GM18868 (cell line): Measurements from ENCODE around the gene PLAC1.

Experiments
- ATAC-seq: cut with Tn5 transposase; IDR thresholded peaks from one replicate; pipeline ENCODE4 v1.9.1; 2021; ENCODE audit warnings: mild to moderate bottlenecking, moderate library complexity; ENCODE audit not compliant: unreplicated experiment

PLAC1 gene

GRCh38 chrX:134592303-134592702 is 66.0 kb downstream of the PLAC1 start:
- no peak for ATAC-seq

GRCh38 chrX:134591502-134591901 is 66.8 kb downstream of the PLAC1 start:
- ATAC-seq, result no peak

GRCh38 chrX:134588806-134589205 is 69.5 kb downstream of the PLAC1 start:
- ATAC-seq, result no peak

- no peak for ATAC-seq
Measured at GRCh38 chrX:134580907-134581306, 77.4 kb downstream of the PLAC1 start.

GRCh38 chrX:134573683-134574035 is 84.6 kb downstream of the PLAC1 start:
- no peak for ATAC-seq

- no peak for ATAC-seq
Measured at GRCh38 chrX:134572816-134573682, 85.2 kb downstream of the PLAC1 start.

- no peak for ATAC-seq
Measured at GRCh38 chrX:134571796-134572195, 86.5 kb downstream of the PLAC1 start.

GRCh38 chrX:134570899-134571298 is 87.4 kb downstream of the PLAC1 start:
- no peak for ATAC-seq

GRCh38 chrX:134570509-134570846 is 87.8 kb downstream of the PLAC1 start:
- no peak for ATAC-seq

GRCh38 chrX:134569306-134569705 is 89.0 kb downstream of the PLAC1 start:
- no peak for ATAC-seq

- ATAC-seq, result no peak
Measured at GRCh38 chrX:134568285-134569016, 89.8 kb downstream of the PLAC1 start.

- no peak for ATAC-seq
Measured at GRCh38 chrX:134566506-134566905, 91.8 kb downstream of the PLAC1 start.

GRCh38 chrX:134562002-134562401 is 96.3 kb downstream of the PLAC1 start:
- no peak for ATAC-seq

- ATAC-seq, result no peak
Measured at GRCh38 chrX:134558133-134558532, 100.1 kb downstream of the PLAC1 start.

- ATAC-seq, result no peak
Measured at GRCh38 chrX:134554291-134554690, 104.0 kb downstream of the PLAC1 start.

GRCh38 chrX:134552351-134552750 is 105.9 kb downstream of the PLAC1 start:
- ATAC-seq, result no peak

GRCh38 chrX:134551376-134552048 is 106.8 kb downstream of the PLAC1 start:
- ATAC-seq, result no peak

- ATAC-seq, result no peak
Measured at GRCh38 chrX:134548257-134549201, 109.7 kb downstream of the PLAC1 start.

GRCh38 chrX:134547047-134547679 is 111.1 kb downstream of the PLAC1 start:
- ATAC-seq, result no peak

- ATAC-seq, result no peak
Measured at GRCh38 chrX:134546187-134546586, 112.1 kb downstream of the PLAC1 start.
